H1 (cell line): ENCODE measurements around the gene GAPDH. TPM values are rescaled to one million over a fixed set of nuclear protein-coding genes. Genes with fewer than 3 reads are reported as not detected.

ENCODE experiments used
- CTCF ChIA-PET: fragments of 300-600 bp; sonication (Branson Sonifier 250); formaldehyde crosslinking; loops from one replicate; lab custom pipeline; 2021; ENCODE audit not compliant: partially characterized antibody; lab: Charles Lee
- POLR2A ChIA-PET: fragments of 300-600 bp; sonication (Branson Sonifier 250); formaldehyde crosslinking; loops from one replicate; lab custom pipeline; 2021; ENCODE audit warnings: inconsistent platforms; ENCODE audit not compliant: partially characterized antibody; lab: Charles Lee
- DNase-seq, 2 experiments: peaks; one replicate each; pipeline versions ENCODE4 v3.0.0 to v3.0.0-alpha.2; 2010 to 2022; ENCODE audit warnings: low spot score in 2 of 2, low read depth in 1 of 2, mixed read lengths in 1 of 2
- FAIRE-seq: peaks from 2 replicates; lab custom pipeline; 2011; peaks lifted over from hg19 to GRCh38; lab: Jason Lieb, UNC
- H2AFZ ChIP-seq: 2 replicates; pipeline ENCODE4 v1.8.1; 2012; ENCODE audit warnings: low read length, inconsistent platforms
- H2AK5ac ChIP-seq: 2 replicates; pipeline ENCODE4 v1.6.1; 2013; ENCODE audit warnings: low read depth, low read length
- H2BK120ac ChIP-seq: replicated peaks from 2 replicates; pipeline ENCODE3; 2013; ENCODE audit warnings: low read depth, low read length, inconsistent platforms
- H2BK12ac ChIP-seq: 2 replicates; pipeline ENCODE4 v1.6.1; 2013; ENCODE audit warnings: low read depth, low read length
- H2BK15ac ChIP-seq: 2 replicates; pipeline ENCODE4 v1.6.1; 2013; ENCODE audit warnings: low read length
- H2BK20ac ChIP-seq: 2 replicates; pipeline ENCODE4 v1.6.1; 2013; ENCODE audit warnings: low read length
- H2BK5ac ChIP-seq: 2 replicates; pipeline ENCODE4 v1.6.1; 2013; ENCODE audit warnings: low read depth, low read length
- H3K14ac ChIP-seq: 2 replicates; pipeline ENCODE4 v1.6.1; 2013; ENCODE audit warnings: inconsistent platforms; ENCODE audit not compliant: insufficient read length
- H3K18ac ChIP-seq: 2 replicates; pipeline ENCODE4 v1.6.1; 2013; ENCODE audit warnings: low read length; ENCODE audit errors: extremely low read depth
- H3K23ac ChIP-seq: 2 replicates; pipeline ENCODE4 v1.6.1; 2013; ENCODE audit warnings: inconsistent platforms; ENCODE audit not compliant: insufficient read length
- H3K23me2 ChIP-seq: 2 replicates; pipeline ENCODE4 v1.6.1; 2013; ENCODE audit warnings: low read depth, low read length
- H3K27ac ChIP-seq: 2 replicates; pipeline ENCODE4 v1.6.1; 2011; ENCODE audit warnings: low read depth, low read length, inconsistent platforms
- H3K27me3 ChIP-seq, 4 experiments: replicated peaks in 1 of 4; 1 replicate in 1 of 4; 2 replicates in 3 of 4; pipeline versions ENCODE4 v1.6.1 to v1.8.1; 2011 to 2013; ENCODE audit warnings: low read length in 3 of 4, mild to moderate bottlenecking in 3 of 4, inconsistent platforms in 2 of 4, mixed read lengths in 2 of 4, moderate library complexity in 1 of 4; ENCODE audit not compliant: control insufficient read depth in 3 of 4, insufficient read depth in 3 of 4; ENCODE audit errors: extremely low read depth in 1 of 4
- H3K36me3 ChIP-seq, 4 experiments: 2 replicates each; pipeline versions ENCODE4 v1.6.1 to v1.8.1; 2011 to 2013; ENCODE audit warnings: mild to moderate bottlenecking in 4 of 4, low read length in 3 of 4, moderate library complexity in 2 of 4, control low read depth in 1 of 4, inconsistent platforms in 1 of 4; ENCODE audit not compliant: insufficient read depth in 4 of 4, control insufficient read depth in 2 of 4
- H3K4ac ChIP-seq: replicated peaks from 2 replicates; pipeline ENCODE3; 2013; ENCODE audit warnings: low read length, low read depth, mixed read lengths, inconsistent platforms; ENCODE audit not compliant: insufficient read length
- H3K4me1 ChIP-seq, 4 experiments: replicated peaks in 1 of 4; 1 replicate in 1 of 4; 2 replicates in 3 of 4; pipeline versions ENCODE4 v1.6.1 to v1.8.1; 2011 to 2013; ENCODE audit warnings: low read length in 3 of 4, inconsistent platforms in 2 of 4, mixed read lengths in 1 of 4; ENCODE audit not compliant: insufficient read depth in 4 of 4, control insufficient read depth in 3 of 4
- H3K4me2 ChIP-seq, 2 experiments: 2 replicates each; pipeline versions ENCODE4 v1.6.1 to v1.8.1; 2011 to 2013; ENCODE audit warnings: low read depth in 2 of 2, low read length in 2 of 2, control low read depth in 1 of 2, inconsistent platforms in 1 of 2, mild to moderate bottlenecking in 1 of 2; ENCODE audit not compliant: insufficient read depth in 1 of 2
- H3K4me3 ChIP-seq, 4 experiments: fragments of 200-600, 300-600 bp in 1 of 4; sonication (generic), shearing (Covaris generic), sonication (Bioruptor Twin) in 1 of 4; 2 replicates each; pipeline versions ENCODE4 v1.5.1 to v1.8.1; 2011 to 2016; ENCODE audit warnings: low read length in 4 of 4, low read depth in 3 of 4, control low read depth in 2 of 4, inconsistent platforms in 2 of 4, mild to moderate bottlenecking in 2 of 4, mixed read lengths in 1 of 4, moderate library complexity in 1 of 4; ENCODE audit not compliant: insufficient read depth in 2 of 4; ENCODE audit errors: extremely low read depth in 1 of 4
- H3K56ac ChIP-seq: replicated peaks from 2 replicates; pipeline ENCODE3; 2013; ENCODE audit warnings: low read depth, mild to moderate bottlenecking, mixed read lengths, low read length, inconsistent platforms; ENCODE audit not compliant: insufficient read length
- H3K79me1 ChIP-seq: 2 replicates; pipeline ENCODE4 v1.6.1; 2013; ENCODE audit warnings: low read depth, low read length, control low read depth
- H3K79me2 ChIP-seq, 2 experiments: 2 replicates each; pipeline versions ENCODE4 v1.6.1 to v1.8.1; 2012 to 2013; ENCODE audit warnings: low read length in 2 of 2, mild to moderate bottlenecking in 2 of 2, inconsistent platforms in 1 of 2; ENCODE audit not compliant: insufficient read depth in 2 of 2, control insufficient read depth in 1 of 2
- H3K9ac ChIP-seq, 4 experiments: replicated peaks in 1 of 4; 1 replicate in 1 of 4; 2 replicates in 3 of 4; pipeline versions ENCODE4 v1.6.1 to v1.8.1; 2011 to 2013; ENCODE audit warnings: low read depth in 3 of 4, low read length in 3 of 4, control low read depth in 2 of 4, mild to moderate bottlenecking in 2 of 4, moderate library complexity in 2 of 4, inconsistent platforms in 1 of 4; ENCODE audit errors: extremely low read depth in 1 of 4
- H3K9me3 ChIP-seq, 2 experiments: 2 replicates each; pipeline versions ENCODE4 v1.6.1 to v1.8.1; 2012 to 2013; ENCODE audit warnings: mild to moderate bottlenecking in 2 of 2, moderate library complexity in 2 of 2, control low read depth in 1 of 2, inconsistent platforms in 1 of 2, low read depth in 1 of 2, low read length in 1 of 2, mixed read lengths in 1 of 2; ENCODE audit not compliant: insufficient read depth in 2 of 2
- H4K20me1 ChIP-seq, 2 experiments: replicated peaks in 1 of 2; 2 replicates each; pipeline versions ENCODE3 to v1.8.1; 2011 to 2013; ENCODE audit warnings: inconsistent platforms in 2 of 2, low read length in 2 of 2, mild to moderate bottlenecking in 1 of 2; ENCODE audit not compliant: insufficient read depth in 2 of 2, control insufficient read depth in 1 of 2
- H4K5ac ChIP-seq: 2 replicates; pipeline ENCODE4 v1.6.1; 2013; ENCODE audit warnings: low read length, low read depth, mixed read lengths, inconsistent platforms; ENCODE audit not compliant: insufficient read length
- H4K8ac ChIP-seq: 2 replicates; pipeline ENCODE4 v1.8.0; 2013; ENCODE audit warnings: mild to moderate bottlenecking, moderate library complexity, low read length, inconsistent platforms; ENCODE audit not compliant: insufficient read depth; ENCODE audit errors: extremely low read depth
- H4K91ac ChIP-seq: replicated peaks from 2 replicates; pipeline ENCODE3; 2013; ENCODE audit warnings: low read length, mixed read lengths, inconsistent platforms; ENCODE audit not compliant: insufficient read length
- ASH2L ChIP-seq: fragments of 200-600, 300-600 bp; sonication (generic); IDR thresholded peaks from one replicate; pipeline ENCODE4 v1.7.1; 2017; ENCODE audit warnings: low read length
- BACH1 ChIP-seq: IDR thresholded peaks from 2 replicates; pipeline ENCODE4 v1.6.1; 2012; ENCODE audit warnings: low read length, improper control_type of control experiment
- FOSL1 ChIP-seq: IDR thresholded peaks from 2 replicates; pipeline ENCODE4 v1.6.1; 2011; ENCODE audit warnings: mild to moderate bottlenecking, low read depth, low read length, moderate library complexity; ENCODE audit not compliant: insufficient read depth
- GTF2F1 ChIP-seq: IDR thresholded peaks from 2 replicates; pipeline ENCODE4 v1.6.1; 2012; ENCODE audit warnings: low read depth, low read length, improper control_type of control experiment, borderline replicate concordance
- POLR2A ChIP-seq, 2 experiments: IDR thresholded peaks; 1 replicate in 1 of 2; 2 replicates in 1 of 2; pipeline ENCODE4 v1.6.1; 2011; ENCODE audit warnings: low read depth in 2 of 2, low read length in 2 of 2, mild to moderate bottlenecking in 2 of 2; ENCODE audit errors: control extremely low read depth in 1 of 2
- RAD21 ChIP-seq, 2 experiments: IDR thresholded peaks in 1 of 2; conservative IDR thresholded peaks in 1 of 2; 2 replicates each; pipeline ENCODE4 v1.6.1; 2011; ENCODE audit warnings: low read depth in 2 of 2, low read length in 2 of 2, improper control_type of control experiment in 1 of 2, inconsistent platforms in 1 of 2, mild to moderate bottlenecking in 1 of 2, moderate library complexity in 1 of 2
- RFX5 ChIP-seq: IDR thresholded peaks from 2 replicates; pipeline ENCODE4 v1.6.1; 2011; ENCODE audit warnings: low read depth, low read length, improper control_type of control experiment, borderline replicate concordance
- SP2 ChIP-seq: IDR thresholded peaks from 2 replicates; pipeline ENCODE4 v1.6.1; 2012; ENCODE audit warnings: mild to moderate bottlenecking, low read length, inconsistent platforms
- TAF1 ChIP-seq: IDR thresholded peaks from 2 replicates; pipeline ENCODE4 v1.6.1; 2011; ENCODE audit warnings: mild to moderate bottlenecking, low read depth, low read length
- WGBS, 2 experiments: shearing (Covaris generic) in 1 of 2; methylation state at CpG; one replicate each; pipeline versions ENCODE4 v1.1.6 to v1.1.7; 2013 to 2015; ENCODE audit warnings: low lambda C conversion rate in 2 of 2, mixed read lengths in 2 of 2, inconsistent platforms in 1 of 2, low coverage in 1 of 2, missing lambda C conversion rate in 1 of 2; ENCODE audit not compliant: insufficient replicate concordance in 2 of 2, insufficient coverage in 1 of 2, insufficient read length in 1 of 2; ENCODE audit errors: extremely low coverage in 1 of 2, missing lambda C conversion rate in 1 of 2; 5-methylcytosine and 5-hydroxymethylcytosine counted together
- polyA plus RNA-seq, 7 experiments: library from polyadenylated mRNA; depleted of rRNA in 3 of 7; stranded (reverse) in 5 of 7; unstranded in 2 of 7; fragments of >200 nt in 5 of 7; fragments of 200-250 nt in 2 of 7; gene quantifications; 1 replicate in 5 of 7; 2 replicates in 1 of 7; 4 replicates in 1 of 7; pipeline versions ENCODE4 v1.2.1 to v1.2.3, GENCODE V29; 2011 to 2013; ENCODE audit warnings: missing spikeins in 2 of 7, mixed read lengths in 2 of 7
- total RNA-seq: library from RNA; stranded (reverse); fragmentation: NEBNext Ultra II Directional; extraction: Animal tissue kit (Norgen Biotek cat#: 25700); gene quantifications from 2 replicates; pipeline ENCODE4 v1.2.1, GENCODE V29; 2021

Gene GAPDH
- total and polyA plus RNA-seq, 2 of the 8 experiments (the other 6 are each of a cell fraction or from before 2014, with no cell fraction given): 5,175 to 15,878 TPM

GRCh38 chr12:6524648-6525047, 9.7 kb upstream of the GAPDH start:
- no peaks in the 10 kb centered on the region for H3K79me2 ChIP-seq
- H3K56ac ChIP-seq: no peak overlapping the region
- H3K9ac ChIP-seq: no peak overlapping the region
- no peak overlapping the region for H3K4ac ChIP-seq
- no peak overlapping the region for H3K23ac ChIP-seq
- H3K14ac ChIP-seq: no peak overlapping the region
- peaks cover 69 to 100% (median 92%) of the 10 kb centered on the region in 4 experiments for H3K36me3 ChIP-seq
- no peak overlapping the region for H2BK120ac ChIP-seq
- H2BK15ac ChIP-seq: no peak overlapping the region
- 89% methylated on average over 5 of the region's 5 CpGs; no CpG with 5 or more reads in 1 of the 2 experiments for WGBS, 2 experiments
- no peaks in the 10 kb centered on the region for H3K79me1 ChIP-seq
- H2AFZ ChIP-seq: no peak overlapping the region
- no peak overlapping the region for H2AK5ac ChIP-seq
- H3K4me3 ChIP-seq: no peak overlapping the region
- no peak for DNase-seq
- H3K27ac ChIP-seq: no peak overlapping the region
- ChIA-PET CTCF (interaction anchor here (1.2 kb wide), 1 partner anchor 75 kb away, joined by 4 read pairs; no protein-coding TSS in a partner anchor), POLR2A (interaction anchor here (14.8 kb wide), 1 partner anchor 14 kb away, joined by 188 read pairs; the partner anchor contains the start of gene GAPDH)
- no peak overlapping the region for H2BK5ac ChIP-seq
- H3K4me2 ChIP-seq: no peak overlapping the region
- H4K20me1 ChIP-seq: peaks cover 5 to 8% of the 10 kb centered on the region in 2 experiments
- H3K23me2 ChIP-seq: peaks cover 1% of the 10 kb centered on the region; the same call in 1 of the 2 replicates
- FAIRE-seq: no peak
- H4K8ac ChIP-seq: no peak overlapping the region
- H3K18ac ChIP-seq: no peak overlapping the region
- H2BK12ac ChIP-seq: no peak overlapping the region
- peaks cover 0 to 1% (median 0%) of the 10 kb centered on the region in 4 experiments; a peak in 1 of 7 replicates for H3K4me1 ChIP-seq
- no peaks in the 10 kb centered on the region for H3K27me3 ChIP-seq
- no peak overlapping the region for H2BK20ac ChIP-seq
- no peak overlapping the region for H4K91ac ChIP-seq
- no peak overlapping the region for H4K5ac ChIP-seq
- no peaks in the 10 kb centered on the region for H3K9me3 ChIP-seq
- TF ChIP-seq SP2 (no peak), ASH2L (no peak), POLR2A (IDR thresholded peaks at IDR 0.05; ENCODE audit: control extremely low read depth in 1 of 2, low read depth in 2 of 2, low read length in 2 of 2) (no peak), GTF2F1 (no peak), TAF1 (no peak), BACH1 (no peak), FOSL1 (no peak), RAD21 (IDR thresholded peaks at IDR 0.05 in 1 of 2, conservative IDR thresholded peaks at IDR 0.05 in 1 of 2; ENCODE audit: low read depth in 2 of 2, low read length in 2 of 2) (no peak), RFX5 (no peak)
